GM19193 (cell line): ENCODE data around the gene SGIP1.

Experiments used
- POLR2A ChIP-seq: IDR thresholded peaks from 4 replicates; pipeline ENCODE4 v1.6.1; 2011; ENCODE audit not compliant: insufficient read depth, insufficient read length; ENCODE audit errors: extremely low read depth

Gene SGIP1

GRCh38 chr1:66791621-66792610 lies 258.0 kb downstream of the SGIP1 start:
- TF ChIP-seq POLR2A: no peak
